Stimulated activated memory B cell treated with anti-CD40 and anti-IgM and Interleukin-4, amounts not matched to agents 10 μg/mL and 1 μg/mL and 100 μg/mL, for 72 hours (primary cell): ENCODE measurements around the gene CD300LF.
A peak's percentile ranks its signal among the peaks of the same experiment; 100 is the strongest.

Experiments
- ATAC-seq: fragments of 150-1000 bp; cut with Tn5 transposase; 2 replicates; pipeline ENCODE4 v1.10.0; 2021
- H3K27ac Mint-ChIP-seq: one replicate; pipeline ENCODE4 v1.8.0; 2022; ENCODE audit warnings: mild to moderate bottlenecking, mixed read lengths
- H3K27me3 Mint-ChIP-seq: one replicate; pipeline ENCODE4 v1.8.0; 2022; ENCODE audit warnings: mixed read lengths
- H3K36me3 Mint-ChIP-seq: one replicate; pipeline ENCODE4 v1.8.0; 2022; ENCODE audit warnings: mixed read lengths
- H3K4me1 Mint-ChIP-seq: one replicate; pipeline ENCODE4 v1.8.0; 2022; ENCODE audit warnings: mixed read lengths
- H3K4me3 Mint-ChIP-seq: one replicate; pipeline ENCODE4 v1.8.0; 2022; ENCODE audit warnings: mild to moderate bottlenecking, moderate library complexity, mixed read lengths
- H3K9me3 Mint-ChIP-seq: one replicate; pipeline ENCODE4 v1.8.0; 2022; ENCODE audit warnings: mixed read lengths

CD300LF gene

GRCh38 chr17:74740173-74740572 is 27.4 kb upstream of the CD300LF start:
- Mint-ChIP-seq H3K4me1 (peaks cover 82% of the 10 kb centered on the region), H3K36me3 (no peaks in the 10 kb centered on the region), H3K27me3 (no peaks in the 10 kb centered on the region), H3K27ac (peak overlapping the region; percentile 74), H3K4me3 (no peak overlapping the region), H3K9me3 (no peaks in the 10 kb centered on the region)
- no peak for ATAC-seq

- Mint-ChIP-seq H3K4me3 (peak overlapping the region; percentile 82), H3K36me3 (no peaks in the 10 kb centered on the region), H3K27ac (peak overlapping the region; percentile 74), H3K4me1 (peaks cover 83% of the 10 kb centered on the region), H3K27me3 (no peaks in the 10 kb centered on the region), H3K9me3 (no peaks in the 10 kb centered on the region)
- no peak for ATAC-seq
Observed at GRCh38 chr17:74739227-74739831, 26.6 kb upstream of the CD300LF start.

- Mint-ChIP-seq H3K27me3 (no peaks in the 10 kb centered on the region), H3K4me3 (peak overlapping the region; percentile 82), H3K36me3 (no peaks in the 10 kb centered on the region), H3K27ac (peak overlapping the region; percentile 74), H3K9me3 (no peaks in the 10 kb centered on the region), H3K4me1 (peaks cover 74% of the 10 kb centered on the region)
- ATAC-seq = peak; percentile 77
Observed at GRCh38 chr17:74738051-74738996, 25.6 kb upstream of the CD300LF start.

GRCh38 chr17:74737299-74738050 is 24.8 kb upstream of the CD300LF start:
- Mint-ChIP-seq H3K9me3 (no peaks in the 10 kb centered on the region), H3K27ac (peak overlapping the region; percentile 74), H3K36me3 (no peaks in the 10 kb centered on the region), H3K4me3 (peak overlapping the region; percentile 82), H3K4me1 (peaks cover 66% of the 10 kb centered on the region), H3K27me3 (no peaks in the 10 kb centered on the region)
- no peak for ATAC-seq

GRCh38 chr17:74736513-74737298 is 24.0 kb upstream of the CD300LF start, which contains the start of gene RAB37:
RAB37 (plus strand) TSS chr17:74737256; CDS start chr17:74737273, 17 bp downstream.
- Mint-ChIP-seq H3K27ac (peak within 1 kb of the TSS; percentile 77), H3K27me3 (no peaks in the 10 kb centered on the region), H3K9me3 (no peaks in the 10 kb centered on the region), H3K4me3 (peak within 1 kb of the TSS; percentile 82), H3K36me3 (no peaks in the 10 kb centered on the region), H3K4me1 (peaks cover 58% of the 10 kb centered on the region)
- ATAC-seq = peak; percentile 83

- Mint-ChIP-seq H3K9me3 (no peaks in the 10 kb centered on the region), H3K27ac (peak overlapping the region; percentile 71), H3K4me1 (peaks cover 33% of the 10 kb centered on the region), H3K4me3 (no peak overlapping the region), H3K27me3 (no peaks in the 10 kb centered on the region), H3K36me3 (no peaks in the 10 kb centered on the region)
- ATAC-seq = no peak
Observed at GRCh38 chr17:74734256-74734655, 21.5 kb upstream of the CD300LF start.

- Mint-ChIP-seq H3K27ac (peak overlapping the region; percentile 71), H3K27me3 (no peaks in the 10 kb centered on the region), H3K4me3 (no peak overlapping the region), H3K4me1 (peaks cover 26% of the 10 kb centered on the region), H3K9me3 (no peaks in the 10 kb centered on the region), H3K36me3 (no peaks in the 10 kb centered on the region)
- no peak for ATAC-seq
Observed at GRCh38 chr17:74733365-74734122, 20.8 kb upstream of the CD300LF start.

- peaks cover 15% of the 10 kb centered on the region for H3K4me1 Mint-ChIP-seq
- H3K27ac Mint-ChIP-seq = no peak overlapping the region
- H3K27me3 Mint-ChIP-seq = no peaks in the 10 kb centered on the region
- no peaks in the 10 kb centered on the region for H3K36me3 Mint-ChIP-seq
- no peak overlapping the region for H3K4me3 Mint-ChIP-seq
- ATAC-seq = no peak
- H3K9me3 Mint-ChIP-seq = no peaks in the 10 kb centered on the region
Observed at GRCh38 chr17:74732042-74732867, 19.5 kb upstream of the CD300LF start.

- no peak for ATAC-seq
- H3K4me3 Mint-ChIP-seq = no peak overlapping the region
- no peaks in the 10 kb centered on the region for H3K9me3 Mint-ChIP-seq
- no peaks in the 10 kb centered on the region for H3K36me3 Mint-ChIP-seq
- H3K27ac Mint-ChIP-seq = no peak overlapping the region
- peaks cover 11% of the 10 kb centered on the region for H3K4me1 Mint-ChIP-seq
- no peaks in the 10 kb centered on the region for H3K27me3 Mint-ChIP-seq
Observed at GRCh38 chr17:74731347-74731605, 18.6 kb upstream of the CD300LF start.

GRCh38 chr17:74730491-74731346 is 18.0 kb upstream of the CD300LF start:
- ATAC-seq = peak; percentile 86

GRCh38 chr17:74729866-74730265 is 17.1 kb upstream of the CD300LF start:
- ATAC-seq = no peak
- H3K4me1 Mint-ChIP-seq = peaks cover 6% of the 10 kb centered on the region
- H3K4me3 Mint-ChIP-seq = no peak overlapping the region
- no peak overlapping the region for H3K27ac Mint-ChIP-seq
- no peaks in the 10 kb centered on the region for H3K36me3 Mint-ChIP-seq
- H3K27me3 Mint-ChIP-seq = no peaks in the 10 kb centered on the region
- H3K9me3 Mint-ChIP-seq = no peaks in the 10 kb centered on the region

More at GRCh38 chr17:74730491-74731346, 18.0 kb upstream of the CD300LF start:
- H3K27ac Mint-ChIP-seq = no peak overlapping the region
- H3K36me3 Mint-ChIP-seq = no peaks in the 10 kb centered on the region
- no peak overlapping the region for H3K4me3 Mint-ChIP-seq
- peaks cover 8% of the 10 kb centered on the region for H3K4me1 Mint-ChIP-seq
- H3K9me3 Mint-ChIP-seq = no peaks in the 10 kb centered on the region
- no peaks in the 10 kb centered on the region for H3K27me3 Mint-ChIP-seq

GRCh38 chr17:74729368-74729767 is 16.6 kb upstream of the CD300LF start:
- Mint-ChIP-seq H3K27me3 (no peaks in the 10 kb centered on the region), H3K4me1 (peaks cover under 1% of the 10 kb centered on the region), H3K27ac (no peak overlapping the region), H3K9me3 (no peaks in the 10 kb centered on the region), H3K4me3 (no peak overlapping the region), H3K36me3 (no peaks in the 10 kb centered on the region)
- no peak for ATAC-seq

- Mint-ChIP-seq H3K27ac (no peak overlapping the region), H3K27me3 (no peaks in the 10 kb centered on the region), H3K4me1 (no peaks in the 10 kb centered on the region), H3K36me3 (no peaks in the 10 kb centered on the region), H3K9me3 (no peaks in the 10 kb centered on the region), H3K4me3 (no peak overlapping the region)
- no peak for ATAC-seq
Observed at GRCh38 chr17:74728702-74729075, 16.0 kb upstream of the CD300LF start.
